IMR-90 (cell line): ENCODE data around the gene LRRC14B. TPM values are rescaled to one million over a fixed set of nuclear protein-coding genes. Genes with fewer than 3 reads are reported as not detected.
"Not testable (repeated sequence)": the region's sequence is repeated elsewhere in the genome, so short reads cannot be mapped to it uniquely, and the experiment has no call there.

Source experiments
- ATAC-seq: fragments of 200-7000 bp; cut with Tn5 transposase; 2 replicates; pipeline ENCODE4 v1.9.1; 2020; ENCODE audit warnings: low read depth, mild to moderate bottlenecking, moderate library complexity
- BruUV-seq: library from RNA; stranded (reverse); fragments of 400-500 nt; replicated peaks from 2 replicates; lab custom pipeline; 2021; lab: Mats Ljungman, UMichigan
- CTCF ChIA-PET: fragments of 300-600 bp; formaldehyde crosslinking; extraction: SDS; loops from one replicate; lab custom pipeline; 2021; ENCODE audit warnings: antibody characterized with exemption; lab: Yijun Ruan, JAX
- POLR2A ChIA-PET: fragments of 300-600 bp; sonication (Branson Sonifier 250); formaldehyde crosslinking; loops from one replicate; lab custom pipeline; 2022; ENCODE audit warnings: antibody characterized with exemption; ENCODE audit not compliant: unreplicated experiment; lab: Charles Lee
- DNase-seq: peaks from one replicate; pipeline ENCODE4 v3.0.0; 2013
- H2AFZ ChIP-seq: replicated peaks from 2 replicates; pipeline ENCODE3; 2013; ENCODE audit warnings: low read length, mild to moderate bottlenecking; ENCODE audit not compliant: poor library complexity
- H2AK5ac ChIP-seq: 2 replicates; pipeline ENCODE4 v1.6.1; 2013; ENCODE audit warnings: low read depth, low read length, inconsistent platforms
- H2AK9ac ChIP-seq: replicated peaks from 2 replicates; pipeline ENCODE3; 2013; ENCODE audit warnings: mild to moderate bottlenecking, low read depth, low read length, moderate library complexity; ENCODE audit not compliant: poor library complexity
- H2BK120ac ChIP-seq: 2 replicates; pipeline ENCODE4 v1.6.1; 2013; ENCODE audit warnings: low read depth, low read length, inconsistent platforms
- H2BK15ac ChIP-seq: 3 replicates; pipeline ENCODE4 v1.6.1; 2013; ENCODE audit warnings: low read depth, low read length, inconsistent platforms
- H2BK20ac ChIP-seq: 2 replicates; pipeline ENCODE4 v1.6.1; 2013; ENCODE audit warnings: low read depth, mild to moderate bottlenecking, inconsistent platforms, low read length, moderate library complexity
- H2BK5ac ChIP-seq: 2 replicates; pipeline ENCODE4 v1.6.1; 2013; ENCODE audit warnings: mild to moderate bottlenecking, low read depth, low read length, inconsistent platforms; ENCODE audit not compliant: poor library complexity, severe bottlenecking
- H3K14ac ChIP-seq: replicated peaks from 2 replicates; pipeline ENCODE4 v1.6.1; 2013; ENCODE audit warnings: low read depth, low read length, inconsistent platforms
- H3K18ac ChIP-seq: 2 replicates; pipeline ENCODE4 v1.6.1; 2013; ENCODE audit warnings: low read depth, low read length, control low read depth
- H3K23ac ChIP-seq: 2 replicates; pipeline ENCODE4 v1.6.1; 2013; ENCODE audit warnings: low read depth, low read length, inconsistent platforms
- H3K27ac ChIP-seq: 2 replicates; pipeline ENCODE4 v1.5.1; 2013; ENCODE audit warnings: mild to moderate bottlenecking, control low read depth, low read length; ENCODE audit not compliant: insufficient read depth
- H3K27me3 ChIP-seq: 2 replicates; pipeline ENCODE4 v1.6.1; 2013; ENCODE audit warnings: low read length; ENCODE audit not compliant: control insufficient read depth, insufficient read depth
- H3K36me3 ChIP-seq: 2 replicates; pipeline ENCODE4 v1.6.1; 2013; ENCODE audit warnings: low read length, mixed read lengths; ENCODE audit not compliant: control insufficient read depth, insufficient read depth
- H3K4ac ChIP-seq: 2 replicates; pipeline ENCODE4 v1.6.1; 2013; ENCODE audit warnings: low read depth, low read length, inconsistent platforms
- H3K4me1 ChIP-seq: 2 replicates; pipeline ENCODE4 v1.6.1; 2013; ENCODE audit warnings: low read length, mixed read lengths; ENCODE audit not compliant: control insufficient read depth, insufficient read depth
- H3K4me2 ChIP-seq: 2 replicates; pipeline ENCODE4 v1.6.1; 2013; ENCODE audit warnings: low read depth, mild to moderate bottlenecking, control low read depth, low read length, moderate library complexity
- H3K4me3 ChIP-seq: 2 replicates; pipeline ENCODE4 v1.5.1; 2013; ENCODE audit warnings: low read depth, mild to moderate bottlenecking, control low read depth, low read length, moderate library complexity; ENCODE audit not compliant: insufficient read depth
- H3K56ac ChIP-seq: 2 replicates; pipeline ENCODE4 v1.6.1; 2013; ENCODE audit warnings: low read length, inconsistent platforms; ENCODE audit not compliant: insufficient read depth; ENCODE audit errors: extremely low read depth
- H3K79me1 ChIP-seq, 2 experiments: 2 replicates each; pipeline ENCODE4 v1.6.1; 2013; ENCODE audit warnings: low read length in 2 of 2, inconsistent platforms in 1 of 2, low read depth in 1 of 2
- H3K9ac ChIP-seq: 2 replicates; pipeline ENCODE4 v1.6.1; 2013; ENCODE audit warnings: low read depth, low read length, control low read depth
- H3K9me1 ChIP-seq: 2 replicates; pipeline ENCODE4 v1.6.1; 2013; ENCODE audit warnings: low read length, inconsistent platforms; ENCODE audit not compliant: insufficient read depth
- H3K9me3 ChIP-seq: 2 replicates; pipeline ENCODE4 v1.6.1; 2013; ENCODE audit warnings: low read length; ENCODE audit not compliant: control insufficient read depth, insufficient read depth
- H4K20me1 ChIP-seq: 2 replicates; pipeline ENCODE4 v1.6.1; 2013; ENCODE audit warnings: low read length, inconsistent platforms; ENCODE audit not compliant: insufficient read depth
- H4K5ac ChIP-seq: 2 replicates; pipeline ENCODE4 v1.6.1; 2013; ENCODE audit warnings: mild to moderate bottlenecking, low read depth, low read length, control low read depth
- H4K8ac ChIP-seq, 2 experiments: 2 replicates each; pipeline ENCODE4 v1.6.1; 2013; ENCODE audit warnings: low read depth in 2 of 2, low read length in 2 of 2, control low read depth in 1 of 2, inconsistent platforms in 1 of 2
- H4K91ac ChIP-seq: 2 replicates; pipeline ENCODE4 v1.6.1; 2013; ENCODE audit warnings: low read depth, low read length, inconsistent platforms; ENCODE audit not compliant: insufficient read depth
- FOS ChIP-seq: fragments of 150-350 bp; IDR thresholded peaks from 2 replicates; pipeline ENCODE4 v1.6.1; 2016; ENCODE audit warnings: low read depth, low read length
- MAFK ChIP-seq: IDR thresholded peaks from 2 replicates; pipeline ENCODE4 v1.6.1; 2012; ENCODE audit warnings: low read depth, low read length, improper control_type of control experiment
- MAZ ChIP-seq: IDR thresholded peaks from 2 replicates; pipeline ENCODE4 v1.6.1; 2012; ENCODE audit warnings: low read depth, mild to moderate bottlenecking, low read length, improper control_type of control experiment, moderate library complexity, borderline replicate concordance
- NFE2L2 ChIP-seq: fragments of 150-350 bp; IDR thresholded peaks from 2 replicates; pipeline ENCODE4 v1.6.1; 2016; ENCODE audit warnings: low read depth, mild to moderate bottlenecking, low read length
- RAD21 ChIP-seq: IDR thresholded peaks from 2 replicates; pipeline ENCODE4 v1.6.1; 2012; ENCODE audit warnings: low read length, improper control_type of control experiment
- WGBS, 2 experiments: methylation state at CpG; one replicate each; pipeline versions ENCODE4 v1.1.5 to v1.1.7; 2013; ENCODE audit warnings: missing lambda C conversion rate in 2 of 2; ENCODE audit not compliant: insufficient read length in 1 of 2; ENCODE audit errors: extremely low coverage in 2 of 2; 5-methylcytosine and 5-hydroxymethylcytosine counted together
- dilution Hi-C: fragments of 300-500 bp; cut with HindIII; formaldehyde crosslinking; loops from one replicate; pipeline ENCODE4 v1.14.3; 2018; ENCODE audit warnings: low sequenced_read_pairs; ENCODE audit not compliant: unreplicated experiment
- in situ Hi-C: fragments of 300-500 bp; cut with MboI; formaldehyde crosslinking; loops from 3 replicates; pipeline ENCODE4 v1.14.3; 2019; ENCODE audit warnings: low sequenced_read_pairs, inconsistent platforms, mixed read lengths
- intact Hi-C: fragments of 100-400 bp; cut with micrococcal nuclease; formaldehyde crosslinking; loops from 2 replicates; pipeline ENCODE4 v1.10.0; 2022
- polyA plus RNA-seq, 3 experiments: library from polyadenylated mRNA; depleted of rRNA; stranded (reverse); fragments of >200 nt; gene quantifications; 2 replicates each; pipeline ENCODE4 v1.2.3, GENCODE V29; 2012; ENCODE audit warnings: low replicate concordance in 1 of 3
- total RNA-seq: library from RNA; depleted of rRNA; stranded (reverse); fragments of >200 nt; gene quantifications from 2 replicates; pipeline ENCODE4 v1.2.3, GENCODE V29; 2012

LRRC14B gene
- total and polyA plus RNA-seq, 2 of the 4 experiments (the other 2 are of a cell fraction) = not detected

- in situ Hi-C loops (no loop called here), dilution Hi-C loops (no loop called here), intact Hi-C loops (no loop called here)
- no peak overlapping the region for H4K5ac ChIP-seq
- H2AK9ac ChIP-seq = no peak overlapping the region
- H4K8ac ChIP-seq = no peak overlapping the region
- no peak overlapping the region for H4K91ac ChIP-seq
- no peak overlapping the region for H3K14ac ChIP-seq
- no peaks in the 10 kb centered on the region for H4K20me1 ChIP-seq
- no peak for TF ChIP-seq MAZ
- TF ChIP-seq MAFK = no peak
- TF ChIP-seq NFE2L2 = no peak
- no peak for TF ChIP-seq RAD21
- no peak for TF ChIP-seq FOS
- H3K23ac ChIP-seq = no peak overlapping the region
- H3K9me3 ChIP-seq = no peaks in the 10 kb centered on the region
- no peak overlapping the region for H3K4me2 ChIP-seq
- no peak overlapping the region for H3K18ac ChIP-seq
- no peak overlapping the region for H3K27ac ChIP-seq
- H2AK5ac ChIP-seq = no peak overlapping the region
- peaks cover 23% of the 10 kb centered on the region; the same call in 1 of the 2 replicates for H3K9me1 ChIP-seq
- no peaks in the 10 kb centered on the region for H3K27me3 ChIP-seq
- no peak overlapping the region for H2BK20ac ChIP-seq
- H2BK15ac ChIP-seq = no peak overlapping the region
- ATAC-seq = no peak
- no peak overlapping the region for H2AFZ ChIP-seq
- H2BK120ac ChIP-seq = no peak overlapping the region
- no peaks in the 10 kb centered on the region for H3K36me3 ChIP-seq
- WGBS, 2 experiments = 91% methylated on average over 10 of the region's 14 CpGs; no CpG with 5 or more reads in 1 of the 2 experiments
- no TSS peak for BruUV-seq
- H3K79me1 ChIP-seq = no peaks in the 10 kb centered on the region; a peak in 1 of 4 replicates
- ChIA-PET POLR2A (no interaction called here), CTCF (no interaction called here)
- no peak overlapping the region for H3K56ac ChIP-seq
- no peak overlapping the region for H3K4me3 ChIP-seq
- no peak overlapping the region for H2BK5ac ChIP-seq
- H3K4ac ChIP-seq = no peak overlapping the region
- peaks cover 23% of the 10 kb centered on the region for H3K4me1 ChIP-seq
- no peak overlapping the region for H3K9ac ChIP-seq
- no peak for DNase-seq
These were observed 27.1 kb upstream of the LRRC14B start for GRCh38 chr5:164244-164643.

- H3K27me3 ChIP-seq, ATAC-seq, H3K18ac ChIP-seq, H3K4me2 ChIP-seq, in situ Hi-C loops, H3K14ac ChIP-seq, H3K23ac ChIP-seq, BruUV-seq, H2BK15ac ChIP-seq, H2AK9ac ChIP-seq, H3K36me3 ChIP-seq, H3K56ac ChIP-seq, H3K9me3 ChIP-seq, H4K8ac ChIP-seq, H2AFZ ChIP-seq, intact Hi-C loops, H3K27ac ChIP-seq, H3K79me1 ChIP-seq, CTCF ChIA-PET, POLR2A ChIA-PET, H3K9ac ChIP-seq, H3K4ac ChIP-seq, dilution Hi-C loops, H4K91ac ChIP-seq, H2BK20ac ChIP-seq, H3K4me3 ChIP-seq, DNase-seq, H2BK120ac ChIP-seq, H4K5ac ChIP-seq, H2AK5ac ChIP-seq, H2BK5ac ChIP-seq, H4K20me1 ChIP-seq: not testable (repeated sequence)
- Histone ChIP-seq H3K9me1 (peaks cover 25% of the 10 kb centered on the region; the same call in 1 of the 2 replicates), H3K4me1 (peaks cover 25% of the 10 kb centered on the region)
- WGBS, 2 experiments = 95% methylated on average over 14 of the region's 25 CpGs; no CpG with 5 or more reads in 1 of the 2 experiments
These were observed 26.5 kb upstream of the LRRC14B start for GRCh38 chr5:164783-165182.
